SIG-M5 treated with dmso at 0.1 percent for 504 hours (cell line): ENCODE data around the gene SLC9C1.

Source experiments
- DNase-seq: peaks from one replicate; lab custom pipeline; 2025; ENCODE audit not compliant: unreplicated experiment; lab: John Stamatoyannopoulos, UW

SLC9C1 gene

GRCh38 chr3:112115806-112116383 lies 178.1 kb downstream of the SLC9C1 start:
- no peak for DNase-seq

- DNase-seq = no peak
These were observed 178.8 kb downstream of the SLC9C1 start for GRCh38 chr3:112115161-112115739.

GRCh38 chr3:112114576-112115160 lies 179.3 kb downstream of the SLC9C1 start:
- DNase-seq = no peak

GRCh38 chr3:112111785-112112402 lies 182.1 kb downstream of the SLC9C1 start:
- DNase-seq = peak; percentile 82

- no peak for DNase-seq
These were observed 184.7 kb downstream of the SLC9C1 start for GRCh38 chr3:112109322-112109721.

- no peak for DNase-seq
These were observed 189.2 kb downstream of the SLC9C1 start for GRCh38 chr3:112104774-112105173.

GRCh38 chr3:112101916-112102315 lies 192.1 kb downstream of the SLC9C1 start:
- DNase-seq = no peak

GRCh38 chr3:112097378-112097777 lies 196.6 kb downstream of the SLC9C1 start:
- DNase-seq = peak; percentile 73

GRCh38 chr3:112096176-112096575 lies 197.8 kb downstream of the SLC9C1 start:
- no peak for DNase-seq

GRCh38 chr3:112095731-112096130 lies 198.3 kb downstream of the SLC9C1 start:
- DNase-seq = no peak

GRCh38 chr3:112093180-112093522 lies 200.9 kb downstream of the SLC9C1 start:
- no peak for DNase-seq

- DNase-seq = peak; percentile 8
These were observed 201.4 kb downstream of the SLC9C1 start for GRCh38 chr3:112092496-112093179.

GRCh38 chr3:112090887-112091586 lies 203.0 kb downstream of the SLC9C1 start:
- DNase-seq = no peak
